ENCODE results near the gene RAB37. TPM values are rescaled to one million over a fixed set of nuclear protein-coding genes. Genes with fewer than 3 reads are reported as not detected.

The RAB37 gene
- total and polyA plus RNA-seq, 2 of the 8 experiments (the other 6 are each of a cell fraction or from before 2014, with no cell fraction given), result 5.5 to 6.1 TPM

DNA sequence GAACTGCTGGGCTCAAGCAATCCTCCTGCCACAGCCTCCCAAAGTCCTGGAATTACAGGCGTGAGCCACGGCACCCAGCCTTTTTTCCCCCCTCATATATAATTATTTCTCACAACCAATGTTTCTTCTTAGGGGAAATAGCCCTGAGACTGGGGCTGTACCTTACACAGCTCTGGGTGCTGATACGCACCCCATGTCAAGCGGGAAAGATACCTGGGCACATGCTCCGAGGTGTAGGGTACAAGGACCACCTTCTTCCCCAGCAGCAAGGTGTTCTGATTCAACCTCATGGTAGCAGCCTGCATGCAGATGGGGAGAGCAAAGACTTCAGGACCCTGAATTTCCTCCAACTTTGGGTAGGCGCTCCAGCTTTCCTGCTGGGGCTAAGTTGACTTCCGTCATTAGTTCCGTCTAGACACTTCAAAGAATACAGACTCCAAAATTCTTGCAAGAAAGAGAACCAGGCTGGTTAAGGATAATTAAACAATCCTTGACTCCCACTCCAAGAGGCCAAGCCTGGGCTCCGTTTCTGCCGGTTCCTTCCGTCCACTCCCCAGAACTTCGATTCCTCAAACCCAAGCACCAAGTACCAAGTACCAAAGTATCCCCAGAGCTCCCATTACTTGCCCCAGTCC is 38.5 kb downstream of the RAB37 start:
- peak overlapping the region; percentile 6 for H2BK120ac ChIP-seq (replicated peaks; ENCODE audit: low read depth, low read length)
- POLR2A ChIA-PET (ENCODE audit: partially characterized antibody), result interaction anchor here (1.0 to 5.6 kb wide), 9 partner anchors 13 to 90 kb away, joined by 3 to 54 read pairs (median 4); partner anchors contain the start of genes NHERF1 and RAB37
- H3K36me3 ChIP-seq (ENCODE audit: control insufficient read depth in 2 of 4, insufficient read depth in 4 of 4, low read length in 3 of 4), result peaks cover 0 to 35% (median 19%) of the 10 kb centered on the region in 4 experiments; a peak in 6 of 8 replicates
- peaks cover 8% of the 10 kb centered on the region; the same call in 1 of the 2 replicates for H3K79me1 ChIP-seq (ENCODE audit: low read depth, low read length)
- peaks cover 0 to 6% (median 3%) of the 10 kb centered on the region in 4 experiments; a peak in 3 of 7 replicates for H3K4me1 ChIP-seq (replicated peaks in 1 of 4; ENCODE audit: control insufficient read depth in 3 of 4, insufficient read depth in 4 of 4, low read length in 3 of 4)
- H3K18ac ChIP-seq (ENCODE audit: extremely low read depth, low read length), result peak overlapping the region; percentile 87
- FAIRE-seq (no peak), DNase-seq (ENCODE audit: low read depth in 1 of 2, low spot score in 2 of 2) (no peak)
- peaks cover 9% of the 10 kb centered on the region for H3K23me2 ChIP-seq (ENCODE audit: low read depth, low read length)
- no peak overlapping the region; the same call in 1 of the 2 replicates for H4K8ac ChIP-seq (ENCODE audit: extremely low read depth, insufficient read depth, low read length)
- CTCF ChIA-PET (ENCODE audit: partially characterized antibody), result interaction anchor here (0.6 to 99.6 kb wide), 7 partner anchors 15 to 142 kb away, joined by 3 to 2981 read pairs (median 21); partner anchors contain the start of genes FDXR, GRIN2C, NHERF1 and RAB37
- H4K5ac ChIP-seq (ENCODE audit: insufficient read length, low read depth, low read length), result no peak overlapping the region
- H2BK12ac ChIP-seq (ENCODE audit: low read depth, low read length), result no peak overlapping the region
- H3K9me3 ChIP-seq (ENCODE audit: insufficient read depth in 2 of 2, low read depth in 1 of 2, low read length in 1 of 2), result no peaks in the 10 kb centered on the region
- 0 out of 2 replicates have a peak overlapping the region, but pooled peaks have one; percentile 72 for H2BK15ac ChIP-seq (ENCODE audit: low read length)
- H3K79me2 ChIP-seq (ENCODE audit: control insufficient read depth in 1 of 2, insufficient read depth in 2 of 2, low read length in 2 of 2), result peaks cover 0 to 24% of the 10 kb centered on the region in 2 experiments; a peak in 2 of 4 replicates
- 42% methylated on average over 12 of the region's 12 CpGs; no CpG with 5 or more reads in 1 of the 2 experiments for WGBS, 2 experiments (ENCODE audit: extremely low coverage in 1 of 2, insufficient coverage in 1 of 2, insufficient read length in 1 of 2, insufficient replicate concordance in 2 of 2, low coverage in 1 of 2, low lambda C conversion rate in 2 of 2, missing lambda C conversion rate in 1 of 2)
- H2BK20ac ChIP-seq (ENCODE audit: low read length), result no peak overlapping the region
- H3K14ac ChIP-seq (ENCODE audit: insufficient read length), result no peak overlapping the region
- no peak overlapping the region for H2AK5ac ChIP-seq (ENCODE audit: low read depth, low read length)
- peak overlapping the region; percentile 38 to 72 (median 60) for H3K9ac ChIP-seq (replicated peaks in 1 of 4; ENCODE audit: extremely low read depth in 1 of 4, low read depth in 3 of 4, low read length in 3 of 4)
- no peak overlapping the region for H2AFZ ChIP-seq (ENCODE audit: low read length)
- H3K4ac ChIP-seq (replicated peaks; ENCODE audit: insufficient read length, low read depth, low read length), result peak overlapping the region; percentile 57
- peak overlapping the region; percentile 73 to 89 (median 80) for H3K4me3 ChIP-seq (ENCODE audit: extremely low read depth in 1 of 4, insufficient read depth in 2 of 4, low read depth in 3 of 4, low read length in 4 of 4)
- H3K23ac ChIP-seq (ENCODE audit: insufficient read length), result no peak overlapping the region
- H4K20me1 ChIP-seq (replicated peaks in 1 of 2; ENCODE audit: control insufficient read depth in 1 of 2, insufficient read depth in 2 of 2, low read length in 2 of 2), result peaks cover 4 to 10% of the 10 kb centered on the region in 2 experiments
- TF ChIP-seq, protein P1, sequence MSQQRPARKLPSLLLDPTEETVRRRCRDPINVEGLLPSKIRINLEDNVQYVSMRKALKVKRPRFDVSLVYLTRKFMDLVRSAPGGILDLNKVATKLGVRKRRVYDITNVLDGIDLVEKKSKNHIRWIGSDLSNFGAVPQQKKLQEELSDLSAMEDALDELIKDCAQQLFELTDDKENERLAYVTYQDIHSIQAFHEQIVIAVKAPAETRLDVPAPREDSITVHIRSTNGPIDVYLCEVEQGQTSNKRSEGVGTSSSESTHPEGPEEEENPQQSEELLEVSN (IDR thresholded peaks at IDR 0.05), result 0 out of 2 replicates have a peak, but pooled peaks have one; percentile 14
- no peak for TF ChIP-seq CBX5 (IDR thresholded peaks at IDR 0.05; ENCODE audit: low read depth, low read length)
- TF ChIP-seq YY1 (IDR thresholded peaks at IDR 0.05; ENCODE audit: low read depth, low read length), result no peak
- TF ChIP-seq POLR2A (IDR thresholded peaks at IDR 0.05; ENCODE audit: control extremely low read depth in 1 of 2, low read depth in 2 of 2, low read length in 2 of 2), result peak in 1 of 2 experiments; percentile 6; a peak in 1 of 3 replicates
- no peak for TF ChIP-seq SIRT6 (IDR thresholded peaks at IDR 0.05; ENCODE audit: low read length)
- TF ChIP-seq BACH1 (IDR thresholded peaks at IDR 0.05; ENCODE audit: low read length), result no peak
- H3K27me3 ChIP-seq (replicated peaks in 1 of 4; ENCODE audit: control insufficient read depth in 3 of 4, extremely low read depth in 1 of 4, insufficient read depth in 3 of 4, low read length in 3 of 4), result no peaks in the 10 kb centered on the region
- peak overlapping the region; percentile 75 for H4K91ac ChIP-seq (replicated peaks; ENCODE audit: insufficient read length, low read length)
- peak overlapping the region; percentile 90 for H2BK5ac ChIP-seq (ENCODE audit: low read depth, low read length)
- H3K4me2 ChIP-seq (ENCODE audit: insufficient read depth in 1 of 2, low read depth in 2 of 2, low read length in 2 of 2), result peak overlapping the region; percentile 78 to 83
- H3K56ac ChIP-seq (replicated peaks; ENCODE audit: insufficient read length, low read depth, low read length), result peak overlapping the region; percentile 9
- peak overlapping the region; percentile 39; the same call in 1 of the 2 replicates for H3K27ac ChIP-seq (ENCODE audit: low read depth, low read length)

Measured in H1 (cell line).